ENCODE data around the gene DDX53. TPM values are rescaled to one million over a fixed set of nuclear protein-coding genes. Genes with fewer than 3 reads are reported as not detected.

Gene DDX53
- total RNA-seq (2014; rRNA removed; shearing (Covaris generic); ENCODE audit: low replicate concordance): not detected in 2 replicates

GRCh38 chrX:22999696-23000223 lies at the start of gene DDX53:
DDX53 (plus strand) TSS chrX:22999960; CDS start chrX:23000058, 98 bp downstream.
- DNase-seq (ENCODE audit: low read depth): no peak
- in situ Hi-C loops (cut with HindIII; ENCODE audit: low pct_unique_long_range_greater_than_20kb, low sequenced_read_pairs): no loop called here

- in situ Hi-C loops (cut with HindIII; ENCODE audit: low pct_unique_long_range_greater_than_20kb, low sequenced_read_pairs): no loop called here
- peak; percentile 83 for DNase-seq (ENCODE audit: low read depth)
These were observed 49.2 kb upstream of the DDX53 start for GRCh38 chrX:22950269-22951266.

- in situ Hi-C loops (cut with HindIII; ENCODE audit: low pct_unique_long_range_greater_than_20kb, low sequenced_read_pairs): no loop called here
- peak; percentile 17 for DNase-seq (ENCODE audit: low read depth)
These were observed 47.8 kb upstream of the DDX53 start for GRCh38 chrX:22952010-22952409.

- DNase-seq (ENCODE audit: low read depth): no peak
- in situ Hi-C loops (cut with HindIII; ENCODE audit: low pct_unique_long_range_greater_than_20kb, low sequenced_read_pairs): no loop called here
These were observed 41.5 kb upstream of the DDX53 start for GRCh38 chrX:22958250-22958649.

- in situ Hi-C loops (cut with HindIII; ENCODE audit: low pct_unique_long_range_greater_than_20kb, low sequenced_read_pairs): no loop called here
- DNase-seq (ENCODE audit: low read depth): no peak
These were observed 40.4 kb upstream of the DDX53 start for GRCh38 chrX:22959204-22959920.

GRCh38 chrX:22963196-22963595 lies 36.6 kb upstream of the DDX53 start:
- in situ Hi-C loops (cut with HindIII; ENCODE audit: low pct_unique_long_range_greater_than_20kb, low sequenced_read_pairs): no loop called here

GRCh38 chrX:22968494-22968893 lies 31.3 kb upstream of the DDX53 start:
- no peak for DNase-seq (ENCODE audit: low read depth)
- in situ Hi-C loops (cut with HindIII; ENCODE audit: low pct_unique_long_range_greater_than_20kb, low sequenced_read_pairs): no loop called here

More at GRCh38 chrX:22963196-22963595, 36.6 kb upstream of the DDX53 start:
- DNase-seq (ENCODE audit: low read depth): no peak

GRCh38 chrX:22969411-22969810 lies 30.3 kb upstream of the DDX53 start:
- in situ Hi-C loops (cut with HindIII; ENCODE audit: low pct_unique_long_range_greater_than_20kb, low sequenced_read_pairs): no loop called here
- DNase-seq (ENCODE audit: low read depth): peak; percentile 7

GRCh38 chrX:22970861-22971260 lies 28.9 kb upstream of the DDX53 start:
- DNase-seq (ENCODE audit: low read depth): no peak
- in situ Hi-C loops (cut with HindIII; ENCODE audit: low pct_unique_long_range_greater_than_20kb, low sequenced_read_pairs): no loop called here

- no peak for DNase-seq (ENCODE audit: low read depth)
- in situ Hi-C loops (cut with HindIII; ENCODE audit: low pct_unique_long_range_greater_than_20kb, low sequenced_read_pairs): no loop called here
These were observed 25.1 kb upstream of the DDX53 start for GRCh38 chrX:22974616-22975015.

GRCh38 chrX:22975786-22976185 lies 24.0 kb upstream of the DDX53 start:
- no peak for DNase-seq (ENCODE audit: low read depth)
- in situ Hi-C loops (cut with HindIII; ENCODE audit: low pct_unique_long_range_greater_than_20kb, low sequenced_read_pairs): no loop called here

GRCh38 chrX:22985958-22986357 lies 13.8 kb upstream of the DDX53 start:
- in situ Hi-C loops (cut with HindIII; ENCODE audit: low pct_unique_long_range_greater_than_20kb, low sequenced_read_pairs): no loop called here
- no peak for DNase-seq (ENCODE audit: low read depth)

- DNase-seq (ENCODE audit: low read depth): no peak
- in situ Hi-C loops (cut with HindIII; ENCODE audit: low pct_unique_long_range_greater_than_20kb, low sequenced_read_pairs): no loop called here
These were observed 12.3 kb upstream of the DDX53 start for GRCh38 chrX:22987452-22987851.

- DNase-seq (ENCODE audit: low read depth): no peak
- in situ Hi-C loops (cut with HindIII; ENCODE audit: low pct_unique_long_range_greater_than_20kb, low sequenced_read_pairs): no loop called here
These were observed 3.4 kb downstream of the DDX53 start for GRCh38 chrX:23003116-23003515.

- in situ Hi-C loops (cut with HindIII; ENCODE audit: low pct_unique_long_range_greater_than_20kb, low sequenced_read_pairs): no loop called here
- peak; percentile 23 for DNase-seq (ENCODE audit: low read depth)
These were observed 8.8 kb downstream of the DDX53 start for GRCh38 chrX:23008431-23009099.

- in situ Hi-C loops (cut with HindIII; ENCODE audit: low pct_unique_long_range_greater_than_20kb, low sequenced_read_pairs): no loop called here
- no peak for DNase-seq (ENCODE audit: low read depth)
These were observed 12.4 kb downstream of the DDX53 start for GRCh38 chrX:23012162-23012561.

GRCh38 chrX:23012636-23013035 lies 12.9 kb downstream of the DDX53 start:
- no peak for DNase-seq (ENCODE audit: low read depth)
- in situ Hi-C loops (cut with HindIII; ENCODE audit: low pct_unique_long_range_greater_than_20kb, low sequenced_read_pairs): no loop called here

GRCh38 chrX:23013366-23013765 lies 13.6 kb downstream of the DDX53 start:
- in situ Hi-C loops (cut with HindIII; ENCODE audit: low pct_unique_long_range_greater_than_20kb, low sequenced_read_pairs): no loop called here
- peak; percentile 15 for DNase-seq (ENCODE audit: low read depth)
